MCF 10A (cell line): ENCODE data around the gene DENND1C. TPM values are rescaled to one million over a fixed set of nuclear protein-coding genes. Genes with fewer than 3 reads are reported as not detected.
A peak's percentile ranks its signal among the peaks of the same experiment; 100 is the strongest.

Experiments used
- BruUV-seq: library from RNA; stranded (reverse); fragments of 400-500 nt; replicated peaks from 2 replicates; lab custom pipeline; 2021; lab: Mats Ljungman, UMichigan
- CTCF ChIA-PET: fragments of 300-600 bp; sonication (Branson Sonifier 250); formaldehyde crosslinking; extraction: SDS; loops from one replicate; lab custom pipeline; 2021; ENCODE audit warnings: antibody characterized with exemption, inconsistent platforms; lab: Yijun Ruan, JAX
- POLR2A ChIA-PET: fragments of 300-600, 350-650 bp; sonication (Branson Sonifier 250); formaldehyde crosslinking; extraction: SDS; loops from one replicate; lab custom pipeline; 2020; ENCODE audit warnings: antibody characterized with exemption, inconsistent platforms; lab: Yijun Ruan, JAX
- DNase-seq: peaks from one replicate; pipeline ENCODE4 v3.0.0-alpha.2; 2018; ENCODE audit not compliant: unreplicated experiment
- H3K27ac Mint-ChIP-seq: one replicate; pipeline ENCODE4 v1.8.0; 2022; ENCODE audit warnings: mild to moderate bottlenecking, low read depth, mixed read lengths; ENCODE audit not compliant: unreplicated experiment
- H3K27me3 Mint-ChIP-seq: one replicate; pipeline ENCODE4 v1.8.0; 2022; ENCODE audit warnings: mixed read lengths; ENCODE audit not compliant: insufficient read depth, unreplicated experiment
- H3K36me3 Mint-ChIP-seq: one replicate; pipeline ENCODE4 v1.8.0; 2022; ENCODE audit warnings: mild to moderate bottlenecking, moderate library complexity, mixed read lengths; ENCODE audit not compliant: insufficient read depth, unreplicated experiment
- H3K4me1 Mint-ChIP-seq: one replicate; pipeline ENCODE4 v1.8.0; 2022; ENCODE audit warnings: mixed read lengths; ENCODE audit not compliant: insufficient read depth, unreplicated experiment
- H3K4me3 Mint-ChIP-seq: one replicate; pipeline ENCODE4 v1.8.0; 2022; ENCODE audit warnings: mild to moderate bottlenecking, moderate library complexity, mixed read lengths; ENCODE audit not compliant: unreplicated experiment
- H3K9me3 Mint-ChIP-seq: one replicate; pipeline ENCODE4 v1.8.0; 2022; ENCODE audit warnings: mixed read lengths; ENCODE audit not compliant: unreplicated experiment
- CTCF ChIP-seq: fragments of 200-600 bp; IDR thresholded peaks from one replicate; pipeline ENCODE4 v1.8.0; 2022; ENCODE audit warnings: antibody characterized with exemption, mild to moderate bottlenecking; ENCODE audit not compliant: unreplicated experiment
- intact Hi-C: fragments of 100-400 bp; cut with micrococcal nuclease; formaldehyde crosslinking; loops from 2 replicates; pipeline ENCODE4 v1.14.1; 2022
- total RNA-seq: library from RNA; stranded (reverse); gene quantifications from 2 replicates; pipeline ENCODE4 v1.2.3, GENCODE V29; 2022

Gene DENND1C
- total RNA-seq, 1 experiment from 2014 or later: not detected

GRCh38 chr19:6529351-6529750 lies 47.8 kb upstream of the DENND1C start:
- no peaks in the 10 kb centered on the region for H3K9me3 Mint-ChIP-seq
- no TSS peak for BruUV-seq
- H3K27me3 Mint-ChIP-seq: no peaks in the 10 kb centered on the region
- CTCF ChIA-PET: no interaction called here
- H3K27ac Mint-ChIP-seq: peak overlapping the region; percentile 94
- no peak for TF ChIP-seq CTCF
- peaks cover 34% of the 10 kb centered on the region for H3K4me1 Mint-ChIP-seq
- POLR2A ChIA-PET: no interaction called here
- peaks cover 18% of the 10 kb centered on the region for H3K36me3 Mint-ChIP-seq
- H3K4me3 Mint-ChIP-seq: peak overlapping the region; percentile 84
- intact Hi-C loops: no loop called here
- no peak for DNase-seq

GRCh38 chr19:6528544-6529121 lies 47.0 kb upstream of the DENND1C start:
- no peak overlapping the region for H3K4me3 Mint-ChIP-seq
- no peak overlapping the region for H3K27ac Mint-ChIP-seq
- POLR2A ChIA-PET: no interaction called here
- intact Hi-C loops: no loop called here
- CTCF ChIA-PET: interaction anchor here (0.6 to 0.7 kb wide), 2 partner anchors 797 to 1251 kb away, joined by 3 read pairs; no protein-coding TSS in a partner anchor
- peaks cover 30% of the 10 kb centered on the region for H3K4me1 Mint-ChIP-seq
- no peaks in the 10 kb centered on the region for H3K9me3 Mint-ChIP-seq
- no peak for DNase-seq
- peaks cover 11% of the 10 kb centered on the region for H3K36me3 Mint-ChIP-seq
- H3K27me3 Mint-ChIP-seq: no peaks in the 10 kb centered on the region
- TF ChIP-seq CTCF: no peak
- BruUV-seq: no TSS peak

- no peaks in the 10 kb centered on the region for H3K27me3 Mint-ChIP-seq
- H3K4me3 Mint-ChIP-seq: no peak overlapping the region
- intact Hi-C loops: no loop called here
- POLR2A ChIA-PET: no interaction called here
- no peaks in the 10 kb centered on the region for H3K9me3 Mint-ChIP-seq
- H3K36me3 Mint-ChIP-seq: peaks cover 11% of the 10 kb centered on the region
- CTCF ChIA-PET: interaction anchor here (0.6 to 0.7 kb wide), 2 partner anchors 797 to 1252 kb away, joined by 3 read pairs; no protein-coding TSS in a partner anchor
- H3K27ac Mint-ChIP-seq: no peak overlapping the region
- no TSS peak for BruUV-seq
- H3K4me1 Mint-ChIP-seq: peaks cover 29% of the 10 kb centered on the region
- TF ChIP-seq CTCF: no peak
- DNase-seq: no peak
Observed at GRCh38 chr19:6527893-6528543, 46.4 kb upstream of the DENND1C start.

- ChIA-PET CTCF (interaction anchor here (1.2 kb wide), 1 partner anchor 124 kb away, joined by 3 read pairs; no protein-coding TSS in a partner anchor), POLR2A (interaction anchor here (0.7 to 1.1 kb wide), 2 partner anchors 15 to 51 kb away, joined by 3 read pairs; no protein-coding TSS in a partner anchor)
- H3K9me3 Mint-ChIP-seq: no peaks in the 10 kb centered on the region
- BruUV-seq: no TSS peak
- no peaks in the 10 kb centered on the region for H3K27me3 Mint-ChIP-seq
- DNase-seq: no peak
- peaks cover 9% of the 10 kb centered on the region for H3K4me1 Mint-ChIP-seq
- no peak overlapping the region for H3K4me3 Mint-ChIP-seq
- H3K27ac Mint-ChIP-seq: no peak overlapping the region
- H3K36me3 Mint-ChIP-seq: no peaks in the 10 kb centered on the region
- no peak for TF ChIP-seq CTCF
- intact Hi-C loops: no loop called here
Observed at GRCh38 chr19:6524311-6524710, 42.7 kb upstream of the DENND1C start.
